ENCODE results near the gene GABRR3.

DNA sequence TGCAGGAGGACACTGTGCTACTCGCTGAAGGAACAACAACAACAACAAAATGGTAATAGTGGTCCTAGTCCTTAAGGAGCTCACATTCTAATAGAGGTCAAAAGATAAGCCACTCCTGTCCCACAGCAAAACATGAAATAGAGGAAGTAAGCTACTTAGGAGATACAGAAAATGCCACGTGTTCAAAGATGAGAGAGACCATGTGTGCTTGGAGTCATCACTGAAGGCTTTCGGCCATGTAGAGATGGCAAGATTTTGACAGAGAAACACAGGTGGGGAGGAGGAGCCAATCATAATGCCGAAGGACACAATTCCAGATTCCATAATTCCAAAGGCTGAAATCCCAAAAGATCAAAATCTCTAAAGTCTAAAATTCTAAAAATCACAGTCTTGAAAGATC lies 38.1 kb downstream of the GABRR3 start:
- TF ChIP-seq POLR2A (IDR thresholded peaks at IDR 0.05) (no peak), CTCF (IDR thresholded peaks at IDR 0.05) (no peak)

Measured in esophagus squamous epithelium (tissue), 4 donors.